HG03097 (cell line): ENCODE results near the gene NDRG2.
"Not testable (repeated sequence)": the region's sequence is repeated elsewhere in the genome, so short reads cannot be mapped to it uniquely, and the experiment has no call there.

Source experiments
- ATAC-seq: cut with Tn5 transposase; IDR thresholded peaks from one replicate; pipeline ENCODE4 v1.9.1; 2021; ENCODE audit not compliant: unreplicated experiment, low FRiP score

Gene NDRG2

DNA sequence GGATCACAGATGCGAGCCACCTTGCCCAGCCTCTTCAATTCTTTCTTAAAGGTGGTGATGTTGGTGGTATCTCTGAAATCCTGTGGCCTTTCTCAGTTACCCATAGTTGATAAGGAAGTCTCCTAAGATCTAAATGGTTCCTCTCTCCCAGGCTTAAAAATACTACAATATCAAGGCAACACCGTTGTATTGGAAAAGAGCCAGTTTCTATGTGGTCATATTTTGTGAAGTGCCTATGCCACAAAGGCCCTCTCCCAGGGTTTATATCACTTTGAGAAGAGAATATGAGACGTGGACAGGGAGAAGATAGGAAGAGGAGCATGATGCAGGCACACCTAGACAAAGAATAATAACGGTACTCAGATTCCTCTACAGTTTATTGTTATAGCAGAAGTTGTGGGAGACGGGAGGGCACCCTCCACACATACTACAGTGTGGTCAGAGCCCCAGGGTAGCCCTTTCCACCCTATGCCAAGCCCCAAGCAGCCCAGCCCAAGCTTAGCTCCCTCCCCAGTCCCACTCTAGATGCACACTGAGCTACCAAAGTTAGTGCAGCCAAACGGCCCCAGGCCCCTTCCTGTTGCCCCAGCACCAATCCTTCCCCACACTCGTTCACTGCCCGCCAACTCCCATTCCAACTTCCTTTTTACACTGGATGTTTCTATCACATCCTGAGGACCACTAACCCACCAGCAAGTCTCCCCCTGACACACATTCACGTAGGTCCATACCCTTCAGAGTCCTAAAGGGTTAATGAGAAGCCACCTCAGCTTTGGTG, 8.3 kb downstream of the NDRG2 start:
- ATAC-seq, result no peak

DNA sequence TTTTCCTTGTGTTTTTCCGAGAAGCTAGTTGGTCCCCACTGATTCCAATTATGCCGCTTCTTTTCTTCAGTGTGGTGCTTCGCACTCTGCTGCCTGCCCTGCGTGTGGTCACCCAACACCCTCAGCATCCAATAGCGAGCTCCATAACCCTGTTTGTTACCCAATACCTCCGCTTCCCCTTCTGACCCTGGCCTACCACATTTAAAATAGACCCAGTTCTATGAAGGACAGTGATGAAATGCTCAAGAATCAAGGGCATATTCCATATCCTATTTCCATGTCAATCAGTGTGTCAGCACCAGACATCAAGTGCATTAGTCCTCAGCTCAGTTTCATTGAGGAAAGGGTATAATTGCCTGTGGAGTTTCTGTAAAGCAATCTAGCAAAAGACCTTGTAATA, 9.5 kb downstream of the NDRG2 start:
- ATAC-seq, result no peak

DNA sequence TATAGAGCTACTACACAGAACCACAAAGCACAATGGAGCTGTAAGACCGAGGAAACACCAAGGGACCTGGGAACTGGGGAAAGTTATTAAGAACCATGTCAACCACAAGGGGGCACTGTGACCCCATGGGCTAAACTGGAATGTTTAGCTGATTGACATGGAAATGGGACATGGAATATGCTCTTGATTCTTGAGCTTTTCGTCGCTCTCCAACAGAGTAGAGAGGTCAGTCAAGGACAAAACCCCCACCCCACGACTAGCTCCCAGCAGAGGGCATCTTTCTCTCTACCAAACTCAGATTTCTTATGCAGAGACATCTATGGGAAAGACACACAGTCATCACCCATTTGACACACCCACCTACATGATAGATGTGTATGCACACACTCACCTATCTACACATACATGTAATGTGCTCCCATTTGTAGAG, 10.1 kb downstream of the NDRG2 start:
- ATAC-seq, result no peak

DNA sequence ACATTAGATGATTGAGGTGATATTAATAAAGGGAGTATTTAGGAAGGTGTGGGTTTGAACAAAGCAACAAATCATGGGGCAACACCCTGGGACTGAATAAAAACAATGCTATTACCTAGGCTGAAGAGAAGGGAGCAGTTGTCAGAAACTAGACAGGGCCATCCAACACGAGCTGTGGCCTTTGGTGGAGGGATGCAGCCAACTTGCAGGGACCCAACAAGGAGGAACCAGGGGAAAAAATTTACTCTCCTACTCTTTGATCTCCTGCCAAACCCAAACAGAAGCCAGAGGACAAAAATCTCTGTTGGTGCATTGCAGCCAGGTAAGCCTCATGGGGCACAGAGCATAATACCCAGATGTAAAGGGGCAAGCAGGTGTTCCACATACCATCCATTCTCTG, 13.7 kb downstream of the NDRG2 start:
- no peak for ATAC-seq

DNA sequence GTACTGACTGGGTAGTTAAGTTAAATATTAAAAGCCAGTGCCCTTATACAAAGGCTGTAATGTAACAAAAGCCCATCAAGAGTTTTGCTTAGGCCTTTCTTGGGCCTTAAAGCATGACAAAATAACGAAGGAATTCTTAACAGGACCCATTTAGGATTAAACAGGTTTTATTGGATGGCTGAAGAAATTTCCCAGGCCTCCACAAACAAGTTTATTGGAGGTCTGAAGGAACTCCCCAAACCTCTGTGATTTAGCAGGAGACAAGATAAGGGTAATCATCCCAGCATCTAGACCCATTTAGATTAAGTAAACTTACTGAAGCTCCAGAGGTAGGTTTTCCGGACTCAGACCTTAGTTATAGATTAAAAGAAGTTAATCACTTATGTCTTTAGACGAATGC, 15.1 kb downstream of the NDRG2 start:
- ATAC-seq, result not testable (repeated sequence)

DNA sequence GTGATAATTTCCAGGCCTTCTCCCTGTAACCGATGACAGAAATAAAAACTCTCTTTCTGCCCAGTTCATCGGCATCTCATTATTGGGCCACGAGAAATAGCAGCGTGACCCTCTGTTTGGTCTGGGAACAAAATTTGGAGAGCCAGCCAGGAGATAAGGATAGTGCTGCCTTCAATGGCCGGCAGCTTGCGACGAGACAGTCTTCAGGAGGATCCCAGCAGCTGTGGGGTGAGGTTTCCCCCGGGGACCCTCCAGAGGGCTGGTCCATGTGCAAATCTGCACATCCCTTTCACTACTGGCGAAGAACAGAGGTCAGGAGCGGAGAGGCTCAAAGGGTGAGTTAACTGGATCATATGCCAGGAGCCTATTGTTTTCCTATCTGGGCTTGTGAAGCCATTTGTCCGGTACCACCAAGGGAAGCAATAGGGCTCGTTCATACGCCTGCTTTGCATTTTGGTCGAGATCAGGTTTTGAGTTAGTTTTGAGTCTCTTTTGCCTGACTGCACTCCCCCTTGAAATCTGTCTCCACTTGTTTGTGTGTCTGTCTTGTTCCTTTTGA, 21.0 kb downstream of the NDRG2 start:
- ATAC-seq, result no peak

DNA sequence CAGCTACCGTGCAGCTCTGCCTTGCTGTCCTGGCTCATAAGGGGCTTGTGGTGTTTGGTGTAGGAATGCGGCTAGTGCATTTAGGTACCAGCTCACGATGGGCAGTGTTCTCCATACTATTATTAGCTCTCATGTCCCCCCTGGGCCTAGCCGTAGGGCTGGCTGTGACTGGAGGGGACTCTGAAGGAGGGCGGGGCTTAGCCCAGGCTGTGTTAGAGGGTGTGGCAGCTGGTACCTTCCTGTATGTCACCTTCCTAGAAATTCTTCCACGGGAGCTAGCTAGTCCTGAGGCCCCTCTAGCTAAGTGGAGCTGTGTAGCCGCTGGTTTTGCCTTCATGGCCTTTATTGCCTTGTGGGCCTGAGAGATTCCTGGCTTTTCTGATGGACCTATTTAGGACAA, 23.6 kb downstream of the NDRG2 start:
- ATAC-seq, result no peak

DNA sequence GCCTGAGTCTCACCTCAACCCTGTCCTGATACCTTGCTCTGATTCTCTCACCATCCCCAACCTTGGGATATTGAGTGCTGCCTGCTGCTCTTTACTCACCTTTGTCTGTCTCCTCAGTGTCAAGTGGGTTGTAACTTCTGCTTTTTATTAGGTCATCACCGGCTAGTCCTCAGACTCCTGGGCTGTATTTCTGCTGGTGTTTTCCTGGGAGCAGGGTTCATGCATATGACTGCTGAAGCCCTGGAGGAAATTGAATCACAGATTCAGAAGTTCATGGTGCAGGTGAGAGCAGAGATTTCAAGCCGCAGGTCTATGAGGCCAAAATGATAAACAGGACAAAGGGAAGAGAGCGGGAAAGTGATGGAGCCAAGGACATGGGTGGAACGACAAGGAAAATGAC, 25.3 kb downstream of the NDRG2 start:
- no peak for ATAC-seq

DNA sequence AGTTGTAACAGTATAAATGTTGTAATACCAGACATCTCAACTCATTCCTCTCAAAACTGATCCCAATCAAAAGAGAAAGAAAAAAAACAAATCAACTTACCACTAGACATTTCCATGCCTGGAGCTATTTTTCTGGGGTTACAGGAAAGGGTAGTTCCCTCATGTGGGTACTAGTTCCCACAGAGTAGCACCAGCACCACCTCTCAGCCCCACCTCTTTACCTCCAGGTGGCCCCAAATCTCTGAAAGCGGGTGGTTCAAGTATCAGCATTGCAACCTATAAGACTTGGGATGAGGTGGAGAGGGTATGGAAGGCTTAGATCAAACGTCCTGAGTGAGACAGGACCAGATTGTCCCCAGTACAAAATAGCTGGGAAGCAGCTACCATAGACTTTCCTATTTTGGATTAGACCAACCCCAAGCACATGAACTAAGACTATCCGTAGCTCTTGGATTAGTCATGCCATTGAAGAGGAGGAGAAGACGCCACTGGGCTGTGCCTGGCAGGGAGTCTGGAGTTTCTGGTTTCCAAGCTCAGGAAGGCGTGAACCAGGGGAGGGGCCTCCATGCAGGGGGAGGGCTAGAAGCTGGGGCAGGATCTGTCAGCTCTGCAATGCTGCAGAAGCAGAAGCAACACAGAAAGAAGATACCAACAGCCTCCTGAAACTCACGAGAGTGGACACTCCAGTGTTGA, 26.0 kb downstream of the NDRG2 start, which contains the start of gene SLC39A2:
TSS of gene SLC39A2 (plus strand) at position 620 of the 693 bp plus-strand sequence. CDS start 154 bp downstream, outside the sequence.
- ATAC-seq, result no peak

DNA sequence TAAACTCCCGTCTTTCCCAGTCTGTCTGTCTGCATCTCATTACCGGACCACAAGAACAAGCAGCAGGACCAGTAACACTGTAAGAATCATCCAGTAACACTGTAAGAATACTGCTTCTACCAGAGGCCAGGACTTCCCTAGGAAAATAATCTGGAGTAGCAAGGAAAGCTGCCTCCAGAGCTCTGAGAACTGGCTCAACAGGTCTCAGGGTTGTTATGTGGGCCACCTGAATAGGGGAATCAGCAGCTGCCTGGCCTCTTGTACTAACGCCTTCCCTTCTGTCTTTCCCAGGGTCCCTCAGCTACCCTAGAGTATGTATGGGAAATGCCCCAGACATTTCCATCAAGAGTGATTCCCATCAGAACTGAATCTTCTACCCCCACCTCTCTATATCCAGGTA, 26.7 kb downstream of the NDRG2 start:
- ATAC-seq, result no peak

DNA sequence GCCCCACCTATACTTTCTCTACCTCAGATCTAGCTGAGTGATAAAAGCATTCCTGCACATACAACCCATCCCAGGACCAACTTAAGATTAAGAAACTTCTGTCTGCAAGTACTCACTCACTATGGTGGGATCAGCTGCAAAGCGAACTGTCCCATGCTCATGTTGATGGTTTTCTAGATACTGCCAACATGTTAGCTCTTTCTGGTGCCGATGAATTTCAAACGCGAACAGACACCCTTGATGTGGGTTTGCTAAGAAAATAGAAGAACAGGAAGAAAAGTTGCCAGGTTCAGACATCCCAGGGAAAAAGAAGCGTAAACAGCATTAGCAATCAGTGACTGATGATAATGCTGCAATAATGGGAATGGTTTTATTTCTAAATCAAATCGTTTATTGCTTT, 27.3 kb downstream of the NDRG2 start:
- no peak for ATAC-seq

DNA sequence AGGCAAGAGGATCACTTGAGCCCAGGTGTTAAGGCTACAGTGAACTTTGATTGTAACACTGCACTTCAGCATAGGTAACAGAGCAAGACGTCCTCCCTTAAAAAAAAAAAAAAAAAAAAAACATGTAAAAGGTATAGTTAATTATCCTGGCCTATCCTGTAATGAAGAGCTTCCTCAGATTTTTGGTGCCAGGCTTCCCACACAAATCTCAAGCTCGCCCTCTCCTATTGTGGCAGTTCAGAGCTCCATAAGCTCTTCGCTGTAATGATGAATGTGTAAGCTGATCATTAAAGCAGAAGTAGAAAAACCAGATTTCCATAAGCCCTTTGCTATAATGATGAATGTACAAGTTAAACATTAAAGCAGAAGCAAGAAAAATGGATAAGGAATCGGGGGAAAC, 27.7 kb downstream of the NDRG2 start:
- no peak for ATAC-seq

DNA sequence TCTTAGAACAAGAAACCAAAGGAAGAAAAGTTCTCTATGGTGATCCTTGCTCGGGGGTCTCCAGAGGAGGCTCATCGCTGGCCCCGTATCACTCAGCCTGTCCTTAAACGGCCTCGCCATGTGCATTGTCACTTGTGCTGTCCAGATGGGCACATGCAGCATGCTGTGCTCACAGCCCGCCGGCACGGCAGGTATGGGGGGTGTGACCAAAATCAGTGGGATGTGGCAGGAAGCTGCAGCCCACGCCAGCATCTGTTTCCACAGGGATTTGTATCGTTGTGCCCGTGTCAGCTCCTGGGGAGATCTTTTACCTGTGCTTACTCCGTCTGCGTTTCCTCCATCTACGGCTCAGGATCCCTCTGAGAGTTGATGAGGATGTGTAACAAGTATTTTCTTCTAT, 28.3 kb downstream of the NDRG2 start:
- ATAC-seq, result no peak

DNA sequence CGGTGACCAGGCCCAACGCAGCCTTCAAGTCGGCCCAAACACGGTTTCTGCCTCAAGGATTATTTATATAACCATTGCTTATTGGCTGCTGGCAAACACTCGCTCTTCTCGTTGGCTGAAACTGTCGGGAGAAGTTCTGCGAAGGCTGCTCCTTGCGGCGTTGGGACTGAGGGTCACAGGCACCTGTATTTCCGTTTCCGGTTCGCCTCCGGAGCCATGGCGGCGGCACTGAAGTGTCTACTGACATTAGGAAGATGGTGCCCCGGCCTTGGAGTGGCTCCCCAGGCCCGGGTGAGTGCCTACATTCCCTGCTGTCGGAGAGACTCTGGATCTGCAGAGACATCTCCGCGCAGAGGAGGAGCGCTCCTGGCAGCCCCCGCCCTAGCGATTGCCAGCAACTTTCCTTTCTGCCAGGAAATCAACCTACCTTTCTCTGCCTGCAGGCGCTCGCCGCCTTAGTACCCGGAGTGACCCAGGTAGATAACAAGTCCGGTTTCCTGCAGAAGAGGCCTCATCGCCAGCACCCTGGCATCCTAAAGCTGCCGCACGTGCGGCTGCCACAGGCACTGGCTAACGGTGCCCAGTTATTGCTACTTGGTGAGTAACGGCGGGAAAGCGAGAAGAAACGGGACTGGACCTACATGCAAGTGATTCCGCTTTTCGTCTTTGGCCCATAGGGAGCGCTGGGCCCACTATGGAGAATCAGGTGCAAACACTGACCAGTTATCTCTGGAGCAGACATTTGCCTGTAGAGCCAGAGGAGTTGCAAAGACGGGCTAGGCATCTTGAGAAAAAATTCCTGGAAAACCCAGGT, 34.9 kb downstream of the NDRG2 start, which contains the start of gene METTL17:
TSS of gene METTL17 (plus strand) at position 194 of the 814 bp plus-strand sequence. CDS start at position 217, 23 bp downstream.
- ATAC-seq, result peak; percentile 93

DNA sequence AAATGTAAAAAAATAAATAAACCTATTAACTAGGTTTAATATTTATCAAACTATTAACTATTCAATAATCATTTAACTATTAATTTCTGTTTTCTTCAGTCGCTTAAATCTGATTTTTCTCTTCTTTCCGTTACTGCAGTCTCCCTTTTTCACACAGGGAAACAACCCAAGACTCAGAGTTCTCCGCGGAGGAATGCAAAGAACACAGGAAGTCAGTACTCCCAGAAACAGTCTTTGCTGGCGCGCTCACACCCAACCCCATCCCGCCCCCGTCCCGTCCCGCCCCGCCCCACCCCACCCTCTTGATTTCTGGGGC, 35.4 kb downstream of the NDRG2 start:
- no peak for ATAC-seq

DNA sequence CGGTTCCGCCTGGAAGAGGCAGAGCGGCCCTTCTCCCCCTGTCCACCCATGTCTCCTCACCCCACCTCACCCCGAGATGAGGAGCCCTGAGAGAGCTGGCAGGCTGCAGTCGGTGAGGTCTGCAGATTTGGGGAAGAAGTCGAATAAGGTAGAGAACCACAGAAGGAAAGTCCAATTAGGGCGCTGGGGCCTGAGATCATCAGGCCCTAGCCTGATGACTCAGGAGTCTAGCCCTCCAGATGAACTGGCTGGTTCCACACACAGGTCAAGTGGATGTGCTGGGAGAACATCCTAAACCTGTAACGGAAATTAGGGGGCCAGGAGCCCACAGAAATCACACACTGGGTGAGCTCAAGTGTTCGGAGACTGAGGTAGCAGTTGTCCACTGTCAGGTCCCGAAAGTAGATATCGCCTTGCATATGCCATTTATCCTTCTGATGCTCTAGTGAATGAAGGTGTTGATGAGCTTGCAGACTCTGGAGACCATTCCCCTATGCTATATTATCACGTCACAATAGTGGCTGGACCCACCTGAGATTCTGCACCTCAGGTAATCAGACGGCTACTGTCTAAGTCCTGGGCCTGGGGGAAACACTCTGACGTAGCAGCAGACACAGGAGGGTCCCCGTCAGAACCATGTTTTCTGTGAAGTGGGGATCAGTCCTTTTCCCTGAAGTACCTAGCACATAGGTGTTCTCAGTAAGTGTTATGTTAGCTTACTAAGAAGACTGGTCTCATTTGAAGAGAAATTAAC, 36.0 kb downstream of the NDRG2 start:
- no peak for ATAC-seq

DNA sequence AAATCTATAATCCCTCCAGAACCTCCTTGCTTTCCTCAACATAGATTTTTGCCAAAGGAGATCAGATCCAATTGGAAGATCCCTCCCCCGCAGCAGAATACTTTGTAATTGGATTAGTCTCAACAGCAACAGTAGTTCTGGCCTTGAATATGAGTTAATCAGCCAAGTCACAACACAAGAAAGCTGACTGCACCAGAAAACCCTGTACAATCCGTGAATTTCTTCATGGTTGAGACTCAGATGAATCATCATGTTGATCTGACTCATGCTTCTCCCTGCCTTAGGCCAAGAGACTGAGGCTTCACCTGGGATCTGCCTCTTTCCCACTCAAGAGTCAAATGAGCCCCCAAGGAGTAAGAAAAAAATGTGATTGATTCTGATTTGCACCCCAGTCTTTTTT, 38.0 kb downstream of the NDRG2 start:
- no peak for ATAC-seq

DNA sequence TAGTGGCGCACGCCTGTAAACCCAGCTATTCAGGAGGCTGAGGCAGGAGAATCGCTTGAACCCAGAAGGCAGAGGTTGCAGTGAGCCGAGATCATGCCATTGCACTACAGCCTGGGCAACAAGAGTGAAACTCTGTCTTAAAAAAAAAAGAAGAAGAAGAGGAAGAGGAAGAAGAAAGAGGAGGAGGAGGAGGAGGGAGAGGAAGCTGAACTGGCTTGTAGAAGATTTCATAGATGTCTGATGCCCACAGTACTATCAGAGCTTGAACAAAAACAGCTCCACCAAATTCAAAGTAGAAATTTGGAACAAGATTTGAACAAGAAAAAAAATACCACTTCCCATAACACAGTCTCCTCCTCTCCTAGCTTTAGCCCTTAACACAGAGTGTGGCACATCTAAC, 39.2 kb downstream of the NDRG2 start:
- not testable (repeated sequence) for ATAC-seq

DNA sequence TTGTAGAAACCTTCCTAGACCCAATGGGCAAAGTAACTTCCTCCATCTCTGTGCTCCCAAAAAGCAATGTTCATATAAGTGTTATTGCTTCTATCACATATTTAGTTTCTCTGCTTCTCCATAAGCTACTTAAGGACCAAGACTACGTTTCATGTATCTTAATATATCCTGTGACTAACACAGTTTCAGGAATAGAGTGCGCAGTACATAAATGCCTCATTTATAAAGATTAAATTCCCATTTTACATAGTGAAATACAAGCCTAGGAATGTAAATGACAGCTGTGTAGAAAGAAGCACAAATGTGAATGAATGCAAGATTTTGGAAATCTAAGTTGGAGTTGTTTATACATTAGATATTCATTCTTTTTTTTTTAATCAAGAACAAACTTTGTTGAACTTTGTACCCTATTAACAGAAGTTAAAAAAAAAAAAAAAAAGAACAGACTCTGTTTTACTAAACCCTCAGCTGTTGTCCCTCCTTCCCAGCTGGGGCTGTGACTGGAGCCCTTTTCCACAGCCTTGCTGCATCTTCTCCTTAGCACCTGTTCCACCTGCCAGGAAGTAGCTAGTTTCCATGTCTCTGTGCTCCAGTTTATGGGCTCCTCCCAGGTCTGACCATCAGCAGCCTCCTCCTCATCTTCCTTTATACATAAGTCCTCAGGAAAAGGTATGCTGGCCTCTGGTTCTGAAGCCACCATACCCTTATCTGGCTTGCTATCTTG, 42.1 kb downstream of the NDRG2 start:
- ATAC-seq, result no peak

DNA sequence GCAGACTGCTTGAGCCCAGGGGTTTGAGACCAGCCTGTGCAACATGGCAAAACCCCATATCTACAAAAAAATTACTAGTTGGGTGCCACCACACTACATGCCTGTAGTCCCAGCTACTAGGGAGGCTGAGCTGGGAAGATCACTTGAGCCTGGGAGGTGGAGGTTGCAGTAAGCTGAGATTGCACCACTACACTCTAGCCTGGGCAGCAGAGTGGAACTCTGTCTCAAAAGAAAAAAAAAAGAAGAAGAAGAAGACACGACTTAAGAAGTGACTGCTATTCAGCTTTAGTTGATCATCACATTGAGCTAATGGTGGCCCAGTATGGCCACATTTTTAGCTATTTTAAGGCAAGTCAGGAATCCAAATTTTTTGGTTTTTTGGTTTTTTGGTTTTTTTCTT, 44.0 kb downstream of the NDRG2 start:
- no peak for ATAC-seq
